Central memory CD8-positive, alpha-beta T cell (primary cell): Measurements from ENCODE around the gene POU3F2.

ENCODE experiments used
- ATAC-seq: fragments of 150-1000 bp; cut with Tn5 transposase; replicated peaks from 2 replicates; pipeline ENCODE4 v1.10.0; 2022; ENCODE audit warnings: mild to moderate bottlenecking, moderate FRiP score, moderate number of reproducible peaks; ENCODE audit not compliant: poor library complexity, severe bottlenecking; ENCODE audit errors: extremely low read depth
- DNase-seq, 2 donors: peaks; one replicate each; pipeline ENCODE4 v3.0.0; 2021; ENCODE audit warnings: low spot score in 2 of 2
- H3K27ac Mint-ChIP-seq: one replicate; pipeline ENCODE4 v1.8.0; 2022; ENCODE audit warnings: low read depth, mild to moderate bottlenecking, moderate library complexity, mixed read lengths
- H3K27me3 Mint-ChIP-seq: one replicate; pipeline ENCODE4 v1.8.0; 2022; ENCODE audit warnings: mixed read lengths
- H3K36me3 Mint-ChIP-seq: one replicate; pipeline ENCODE4 v1.8.0; 2022; ENCODE audit warnings: mild to moderate bottlenecking, moderate library complexity, mixed read lengths; ENCODE audit not compliant: insufficient read depth
- H3K4me1 Mint-ChIP-seq: one replicate; pipeline ENCODE4 v1.8.0; 2022; ENCODE audit warnings: mixed read lengths
- H3K4me3 Mint-ChIP-seq: one replicate; pipeline ENCODE4 v1.8.0; 2022; ENCODE audit warnings: mild to moderate bottlenecking, moderate library complexity, mixed read lengths
- H3K9me3 Mint-ChIP-seq: one replicate; pipeline ENCODE4 v1.8.0; 2022; ENCODE audit warnings: mixed read lengths

Gene POU3F2

GRCh38 chr6:98824162-98824901 lies 10.0 kb upstream of the POU3F2 start:
- Mint-ChIP-seq H3K27ac (no peak overlapping the region), H3K4me1 (peaks cover 25% of the 10 kb centered on the region)

DNA sequence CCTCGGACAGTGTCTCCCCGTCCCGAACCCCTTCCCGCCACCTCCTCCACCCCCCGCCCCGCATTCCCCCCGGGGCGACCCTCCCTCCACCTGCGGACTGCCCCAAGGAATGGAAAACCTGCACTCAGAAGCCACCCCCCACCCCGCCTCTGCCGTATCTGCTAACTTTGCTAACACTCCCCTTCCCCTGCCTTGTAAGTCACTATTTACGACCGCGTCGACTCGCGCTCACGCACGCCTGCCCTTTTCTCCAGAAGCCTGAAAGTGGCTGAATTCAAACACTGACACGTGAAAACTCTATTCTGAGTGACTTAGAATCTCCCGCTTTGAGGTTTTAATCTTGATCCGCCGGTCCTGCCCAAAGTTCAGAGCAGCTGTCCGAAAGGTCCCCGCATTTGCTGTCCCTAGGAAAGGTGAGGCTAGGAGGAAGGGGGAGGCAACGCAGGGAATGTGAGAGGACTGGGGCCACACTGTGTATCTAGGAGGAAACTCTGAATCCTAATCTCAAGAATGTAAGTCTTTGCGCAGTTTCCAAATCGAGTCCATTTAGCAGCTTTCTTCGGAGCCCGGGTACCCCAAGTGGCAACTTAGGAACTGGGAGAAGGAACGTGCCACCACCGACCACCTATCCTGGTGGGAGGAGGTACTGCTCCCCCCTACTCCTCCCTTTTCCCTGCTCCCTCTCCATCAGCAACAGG lies 9.3 kb upstream of the POU3F2 start:
- Mint-ChIP-seq H3K27me3 (peaks cover 100% of the 10 kb centered on the region), H3K4me3 (peak overlapping the region; percentile 30)
- ATAC-seq: no peak

More at GRCh38 chr6:98824162-98824901, 10.0 kb upstream of the POU3F2 start:
- DNase-seq (no peak), ATAC-seq (no peak)
- Mint-ChIP-seq H3K36me3 (peaks cover 4% of the 10 kb centered on the region), H3K4me3 (peak overlapping the region; percentile 61), H3K27me3 (peaks cover 100% of the 10 kb centered on the region), H3K9me3 (peaks cover 10% of the 10 kb centered on the region)

GRCh38 chr6:98825600-98826230 lies 8.7 kb upstream of the POU3F2 start:
- Mint-ChIP-seq H3K4me1 (peaks cover 26% of the 10 kb centered on the region), H3K27me3 (peaks cover 100% of the 10 kb centered on the region), H3K27ac (no peak overlapping the region), H3K9me3 (peaks cover 10% of the 10 kb centered on the region), H3K36me3 (peaks cover 5% of the 10 kb centered on the region), H3K4me3 (no peak overlapping the region)
- no peak for ATAC-seq
- no peak for DNase-seq

More for the DNA sequence above, 9.3 kb upstream of the POU3F2 start:
- Mint-ChIP-seq H3K36me3 (peaks cover 4% of the 10 kb centered on the region), H3K4me1 (peaks cover 25% of the 10 kb centered on the region), H3K9me3 (peaks cover 10% of the 10 kb centered on the region), H3K27ac (no peak overlapping the region)
- no peak for DNase-seq

DNA sequence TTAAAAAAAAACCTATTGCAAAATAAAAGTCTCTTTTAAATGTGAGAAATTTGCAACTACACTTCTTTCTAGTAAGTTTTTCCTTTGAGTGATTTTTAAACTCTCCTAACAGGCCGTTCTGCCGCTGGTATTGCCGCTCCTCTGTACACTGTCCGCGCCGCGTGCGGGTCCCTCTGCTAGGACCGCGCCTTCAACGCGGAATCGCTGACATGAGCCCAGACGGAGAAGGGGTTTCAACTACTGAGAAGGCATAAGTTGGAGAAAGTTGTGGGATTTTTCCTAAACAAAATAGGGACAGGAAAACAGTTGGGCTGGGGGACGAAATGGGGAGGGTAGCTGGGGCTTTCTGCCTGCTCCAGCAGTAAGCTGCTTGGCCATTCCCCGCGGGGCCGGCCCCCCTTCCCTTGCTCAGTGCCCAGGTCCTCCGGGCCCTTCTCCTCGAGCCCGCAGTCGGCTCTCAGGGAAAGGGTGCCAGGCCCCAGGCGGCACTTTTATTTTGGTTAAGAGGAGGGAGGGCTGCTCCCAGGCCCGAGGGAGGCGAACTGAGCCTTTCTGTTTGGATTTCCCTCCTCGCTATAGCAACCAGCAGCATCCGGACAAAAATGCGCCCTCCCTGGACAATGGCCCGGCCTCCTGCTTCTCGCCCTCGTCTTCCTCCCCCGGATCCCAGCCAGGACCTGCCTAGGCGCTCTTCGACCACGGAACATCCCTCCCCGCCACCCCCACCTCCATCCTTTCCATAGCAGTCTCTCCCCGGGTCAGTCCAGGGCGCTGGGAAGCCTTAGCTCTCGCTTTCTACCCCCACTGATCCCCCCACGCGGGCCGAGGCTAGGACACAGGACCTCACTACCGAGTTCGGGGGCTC lies 6.8 kb upstream of the POU3F2 start:
- H3K4me1 Mint-ChIP-seq: peaks cover 38% of the 10 kb centered on the region
- H3K4me3 Mint-ChIP-seq: no peak overlapping the region
- DNase-seq (no peak), ATAC-seq (no peak)
- peaks cover 12% of the 10 kb centered on the region for H3K36me3 Mint-ChIP-seq
- peaks cover 10% of the 10 kb centered on the region for H3K9me3 Mint-ChIP-seq
- no peak overlapping the region for H3K27ac Mint-ChIP-seq
- peaks cover 100% of the 10 kb centered on the region for H3K27me3 Mint-ChIP-seq

DNA sequence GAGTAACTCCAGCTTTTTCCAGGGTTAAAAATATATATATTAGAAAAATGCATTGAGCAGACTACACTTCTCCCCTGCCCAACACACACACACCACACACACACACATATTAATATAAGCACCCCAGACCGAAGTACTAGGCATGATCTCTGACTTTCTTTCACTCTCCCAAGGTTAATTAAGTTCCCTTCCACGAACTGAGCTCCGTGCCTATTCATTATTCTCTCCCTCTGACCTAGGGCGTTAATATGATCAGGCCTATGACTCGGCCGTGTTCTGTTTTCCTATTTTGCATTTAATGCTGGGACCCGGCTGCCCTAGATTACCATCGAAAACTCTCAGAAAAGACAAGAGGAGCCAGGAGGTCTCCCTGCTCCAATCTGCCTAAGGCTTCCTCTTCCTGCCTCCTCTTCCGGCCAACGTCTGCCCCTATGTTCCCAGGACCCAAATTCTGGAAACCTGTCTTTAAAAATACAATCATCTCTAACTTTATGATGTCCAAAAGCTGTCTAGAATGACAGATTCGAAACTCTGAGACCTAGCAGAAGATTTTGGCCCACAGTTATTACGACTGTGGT lies 6.1 kb upstream of the POU3F2 start:
- DNase-seq: no peak
- H3K36me3 Mint-ChIP-seq: peaks cover 12% of the 10 kb centered on the region
- no peak overlapping the region for H3K27ac Mint-ChIP-seq
- peaks cover 100% of the 10 kb centered on the region for H3K27me3 Mint-ChIP-seq
- ATAC-seq: no peak
- no peak overlapping the region for H3K4me3 Mint-ChIP-seq
- peaks cover 10% of the 10 kb centered on the region for H3K9me3 Mint-ChIP-seq
- peaks cover 46% of the 10 kb centered on the region for H3K4me1 Mint-ChIP-seq

DNA sequence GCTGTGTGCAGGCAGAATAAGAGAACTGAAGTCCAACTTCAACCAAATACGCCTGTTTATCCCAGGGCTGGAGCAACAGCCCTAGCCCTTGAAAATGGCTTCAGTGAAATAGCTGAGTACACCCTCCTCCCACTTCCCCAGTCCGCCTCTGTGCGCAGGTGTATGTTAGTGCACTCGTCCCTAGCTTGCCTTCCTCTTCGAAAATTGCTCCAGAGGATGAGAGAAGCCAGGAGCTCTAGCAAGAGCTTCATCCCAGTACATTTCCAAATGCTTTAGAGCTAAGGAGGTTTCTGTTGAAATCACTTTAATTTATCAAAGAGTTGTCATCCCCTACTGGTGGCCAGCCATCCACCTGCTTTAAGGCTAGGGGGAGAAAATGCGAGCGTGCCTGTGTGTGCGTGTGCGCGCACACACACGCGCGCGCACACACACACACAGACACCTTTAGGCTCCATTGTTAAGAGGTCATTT lies 5.4 kb upstream of the POU3F2 start:
- no peak overlapping the region for H3K27ac Mint-ChIP-seq
- ATAC-seq: no peak
- H3K4me3 Mint-ChIP-seq: no peak overlapping the region

DNA sequence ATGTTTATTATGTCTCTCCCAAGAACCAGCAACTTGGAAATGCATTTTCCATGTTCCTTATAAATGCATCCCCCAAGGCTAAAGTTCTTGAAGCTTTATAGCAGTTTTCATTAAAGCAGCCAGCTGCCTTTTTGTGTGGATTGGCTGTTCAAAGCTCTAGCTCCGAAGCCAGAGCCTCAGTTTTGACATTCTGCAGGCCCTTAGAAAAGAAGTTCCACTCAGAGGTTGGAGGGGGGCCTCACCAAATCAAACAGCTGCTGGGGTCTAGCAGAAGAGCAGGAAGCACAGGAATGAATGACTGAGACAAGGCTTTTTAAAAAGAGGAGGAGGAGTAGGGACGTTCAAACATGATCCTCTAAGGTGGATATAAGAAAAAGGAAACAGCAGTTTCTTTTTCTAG lies 4.2 kb upstream of the POU3F2 start:
- no peak for DNase-seq
- no peak for ATAC-seq
- Mint-ChIP-seq H3K9me3 (peaks cover 6% of the 10 kb centered on the region), H3K36me3 (peaks cover 18% of the 10 kb centered on the region), H3K4me1 (peaks cover 41% of the 10 kb centered on the region), H3K27ac (no peak overlapping the region), H3K27me3 (peaks cover 95% of the 10 kb centered on the region), H3K4me3 (no peak overlapping the region)

More for the DNA sequence above, 5.4 kb upstream of the POU3F2 start:
- H3K4me1 Mint-ChIP-seq: peaks cover 47% of the 10 kb centered on the region
- H3K9me3 Mint-ChIP-seq: peaks cover 10% of the 10 kb centered on the region
- peaks cover 100% of the 10 kb centered on the region for H3K27me3 Mint-ChIP-seq
- DNase-seq: no peak
- H3K36me3 Mint-ChIP-seq: peaks cover 17% of the 10 kb centered on the region

DNA sequence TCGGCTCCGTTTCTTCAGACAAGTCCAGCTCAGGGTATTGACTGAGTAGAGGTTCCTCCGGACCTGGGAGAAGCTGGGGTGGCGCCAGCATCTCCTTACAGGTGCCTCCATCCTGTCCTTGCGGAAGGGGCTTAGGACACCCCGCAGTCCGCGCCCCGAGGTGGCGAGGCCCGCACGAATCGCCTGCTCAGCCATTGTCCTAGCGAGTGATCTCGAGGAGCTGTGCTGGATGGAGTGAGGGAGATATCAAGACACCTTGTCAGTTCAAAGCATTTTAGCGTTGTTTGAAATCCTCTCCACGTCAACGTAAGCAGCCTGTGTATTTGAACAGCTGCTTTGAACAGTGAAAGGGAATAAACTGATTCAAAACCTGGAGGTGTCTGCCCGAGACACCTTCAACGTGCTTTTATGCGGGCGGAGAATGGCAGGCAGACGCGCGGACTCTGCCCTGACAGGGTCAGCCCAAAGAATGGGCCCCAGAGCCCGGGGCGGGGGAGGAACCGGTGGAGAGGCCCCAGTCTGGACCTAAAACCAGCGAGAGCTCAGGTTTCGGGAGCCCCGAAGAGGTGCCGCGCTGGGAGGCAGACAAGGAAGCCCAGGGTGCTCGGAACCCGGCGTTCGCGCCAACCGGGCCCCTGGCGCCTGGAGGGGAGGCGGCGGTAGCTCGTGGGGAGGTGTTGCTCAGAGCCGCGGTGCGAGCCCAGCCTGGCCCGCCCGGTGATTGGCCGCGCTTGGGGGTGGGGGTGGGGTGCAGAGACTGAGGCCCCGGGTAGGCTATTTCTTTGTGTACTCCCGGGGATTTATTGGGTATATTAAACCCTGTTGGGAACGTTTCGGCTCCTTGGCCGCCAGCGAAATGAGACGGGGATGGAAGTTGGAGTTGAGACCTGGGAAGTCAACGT lies 3.1 kb upstream of the POU3F2 start:
- Mint-ChIP-seq H3K4me1 (peaks cover 48% of the 10 kb centered on the region), H3K27ac (no peak overlapping the region)
- ATAC-seq: no peak

GRCh38 chr6:98831959-98832283 lies 2.5 kb upstream of the POU3F2 start:
- Mint-ChIP-seq H3K27me3 (peaks cover 93% of the 10 kb centered on the region), H3K36me3 (peaks cover 18% of the 10 kb centered on the region), H3K9me3 (no peaks in the 10 kb centered on the region), H3K27ac (no peak overlapping the region), H3K4me3 (peak overlapping the region; percentile 89), H3K4me1 (peaks cover 54% of the 10 kb centered on the region)
- DNase-seq (no peak), ATAC-seq (no peak)

More for the DNA sequence above, 3.1 kb upstream of the POU3F2 start:
- Mint-ChIP-seq H3K4me3 (peak overlapping the region; percentile 89), H3K36me3 (peaks cover 18% of the 10 kb centered on the region), H3K27me3 (peaks cover 93% of the 10 kb centered on the region), H3K9me3 (no peaks in the 10 kb centered on the region)
- DNase-seq: no peak

- Mint-ChIP-seq H3K27ac (no peak overlapping the region), H3K9me3 (no peaks in the 10 kb centered on the region), H3K4me3 (peak overlapping the region; percentile 89), H3K27me3 (peaks cover 93% of the 10 kb centered on the region), H3K4me1 (peaks cover 56% of the 10 kb centered on the region), H3K36me3 (peaks cover 18% of the 10 kb centered on the region)
- ATAC-seq: no peak
- no peak for DNase-seq
Observed at GRCh38 chr6:98832284-98833056, 1.9 kb upstream of the POU3F2 start.

DNA sequence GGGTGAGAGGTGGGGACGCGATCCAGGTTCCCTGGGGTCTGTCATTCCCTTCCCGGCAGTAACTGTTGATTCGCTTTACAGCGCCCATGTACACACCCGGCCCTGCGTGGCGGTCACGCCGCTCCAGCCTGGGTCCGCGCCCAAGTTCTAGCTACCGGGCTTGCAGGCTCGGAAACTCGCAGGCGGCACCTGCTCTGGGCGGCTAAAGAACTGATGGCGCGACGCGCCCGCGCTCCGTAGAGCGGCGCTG lies 1.4 kb upstream of the POU3F2 start:
- Mint-ChIP-seq H3K9me3 (no peaks in the 10 kb centered on the region), H3K4me3 (peak overlapping the region; percentile 89), H3K4me1 (peaks cover 56% of the 10 kb centered on the region), H3K36me3 (peaks cover 18% of the 10 kb centered on the region), H3K27me3 (peaks cover 93% of the 10 kb centered on the region), H3K27ac (no peak overlapping the region)
- peak in 1 of 2 donors; percentile 10 for DNase-seq
- no peak for ATAC-seq
